Caco-2 (cell line): Measurements from ENCODE around the gene IPO4. TPM values are rescaled to one million over a fixed set of nuclear protein-coding genes. Genes with fewer than 3 reads are reported as not detected.
"Not testable (repeated sequence)": the region's sequence is repeated elsewhere in the genome, so short reads cannot be mapped to it uniquely, and the experiment has no call there.

ENCODE experiments used
- BruUV-seq: library from RNA; stranded (reverse); fragments of 400-500 nt; replicated peaks from 2 replicates; lab custom pipeline; 2021; lab: Mats Ljungman, UMichigan
- CTCF ChIA-PET: fragments of 300-600 bp; sonication (Branson Sonifier 250); formaldehyde crosslinking; loops from one replicate; lab custom pipeline; 2022; ENCODE audit warnings: antibody characterized with exemption; lab: Charles Lee
- POLR2A ChIA-PET: fragments of 300-600 bp; sonication (Branson Sonifier 250); formaldehyde crosslinking; loops from one replicate; lab custom pipeline; 2022; ENCODE audit warnings: antibody characterized with exemption; lab: Charles Lee
- DNase-seq, 2 experiments: peaks; one replicate each; pipeline versions ENCODE4 v3.0.0 to v3.0.0-alpha.2; 2020 to 2022
- H3K27me3 ChIP-seq: replicated peaks from 2 replicates; pipeline ENCODE4 v1.6.0; 2011; ENCODE audit warnings: low read length; ENCODE audit not compliant: control insufficient read depth, insufficient read depth
- H3K36me3 ChIP-seq: 2 replicates; pipeline ENCODE4 v1.5.1; 2011; ENCODE audit warnings: low read length; ENCODE audit not compliant: control insufficient read depth, insufficient read depth
- H3K4me1 ChIP-seq: fragments of 250-450 bp; sonication (Bioruptor Pico); 2 replicates; pipeline ENCODE4 v1.5.1; 2020; ENCODE audit warnings: mild to moderate bottlenecking
- H3K4me3 ChIP-seq: 2 replicates; pipeline ENCODE4 v1.5.1; 2011; ENCODE audit warnings: low read depth, mild to moderate bottlenecking, control low read depth, low read length
- H3K9me3 ChIP-seq: fragments of 250-450 bp; sonication (Bioruptor Pico); 2 replicates; pipeline ENCODE4 v1.5.1; 2020; ENCODE audit warnings: mild to moderate bottlenecking, moderate library complexity
- H3K27ac Mint-ChIP-seq: one replicate; pipeline ENCODE4 v1.8.0; 2022; ENCODE audit warnings: mixed read lengths; ENCODE audit not compliant: unreplicated experiment
- H3K27me3 Mint-ChIP-seq: one replicate; pipeline ENCODE4 v1.8.0; 2022; ENCODE audit warnings: mixed read lengths; ENCODE audit not compliant: insufficient read depth, unreplicated experiment
- H3K36me3 Mint-ChIP-seq: one replicate; pipeline ENCODE4 v1.8.0; 2022; ENCODE audit warnings: mild to moderate bottlenecking, mixed read lengths; ENCODE audit not compliant: insufficient read depth, unreplicated experiment
- H3K4me1 Mint-ChIP-seq: one replicate; pipeline ENCODE4 v1.8.0; 2022; ENCODE audit warnings: low read depth, mixed read lengths; ENCODE audit not compliant: unreplicated experiment
- H3K4me3 Mint-ChIP-seq: one replicate; pipeline ENCODE4 v1.8.0; 2022; ENCODE audit warnings: mild to moderate bottlenecking, moderate library complexity, mixed read lengths; ENCODE audit not compliant: unreplicated experiment
- H3K9me3 Mint-ChIP-seq: one replicate; pipeline ENCODE4 v1.8.0; 2022; ENCODE audit warnings: mixed read lengths; ENCODE audit not compliant: unreplicated experiment
- CTCF ChIP-seq, 2 experiments: fragments of 200-600 bp in 1 of 2; IDR thresholded peaks; 1 replicate in 1 of 2; 2 replicates in 1 of 2; pipeline versions ENCODE4 v1.5.1 to v1.8.0; 2011 to 2022; ENCODE audit warnings: antibody characterized with exemption in 1 of 2, control low read depth in 1 of 2, inconsistent platforms in 1 of 2, low read depth in 1 of 2, low read length in 1 of 2, mild to moderate bottlenecking in 1 of 2, moderate library complexity in 1 of 2; ENCODE audit not compliant: insufficient read depth in 1 of 2, severe bottlenecking in 1 of 2, unreplicated experiment in 1 of 2
- intact Hi-C: fragments of 100-400 bp; cut with micrococcal nuclease; formaldehyde crosslinking; loops from one replicate; pipeline ENCODE4 v1.10.0; 2022; ENCODE audit not compliant: unreplicated experiment
- total RNA-seq: library from RNA; stranded (reverse); gene quantifications from 2 replicates; pipeline ENCODE4 v1.2.3, GENCODE V29; 2022

The IPO4 gene
- total RNA-seq, 1 experiment from 2014 or later, result 85.4 TPM

DNA sequence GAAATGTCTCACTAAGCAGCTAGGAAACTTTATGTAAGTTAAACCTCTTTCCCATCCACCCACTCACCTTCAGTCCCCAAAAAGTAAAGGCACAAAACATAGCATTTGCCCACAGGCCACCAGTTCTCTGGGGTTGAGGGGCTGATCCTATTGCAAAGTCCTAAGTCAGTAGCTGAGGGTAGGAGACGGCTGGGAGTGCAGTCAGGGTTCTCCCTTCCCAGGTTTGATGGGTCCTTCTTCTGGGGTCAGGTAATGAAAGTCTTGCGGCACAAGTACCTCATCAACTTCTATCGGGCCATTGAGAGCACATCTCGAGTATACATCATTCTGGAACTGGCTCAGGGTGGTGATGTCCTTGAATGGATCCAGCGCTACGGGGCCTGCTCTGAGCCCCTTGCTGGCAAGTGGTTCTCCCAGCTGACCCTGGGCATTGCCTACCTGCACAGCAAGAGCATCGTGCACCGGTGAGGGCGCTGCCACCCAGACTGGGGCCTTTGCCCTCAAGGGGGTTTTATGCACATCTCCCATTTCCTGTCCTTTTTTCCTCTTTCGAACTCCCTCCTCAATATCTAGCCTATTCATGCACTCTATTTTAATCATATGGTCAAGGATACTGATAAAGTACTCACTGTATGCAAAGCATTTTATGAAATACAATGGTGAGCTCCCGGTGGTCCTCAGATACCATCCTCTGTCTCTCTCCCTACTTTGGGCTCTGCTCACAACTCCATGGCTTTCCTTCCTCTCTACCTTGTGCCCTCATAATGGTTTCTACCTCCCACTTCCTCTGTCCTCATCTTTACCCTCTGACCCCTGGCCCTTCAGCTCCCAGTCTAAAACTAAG lies 17.9 kb upstream of the IPO4 start:
- peaks cover 52% of the 10 kb centered on the region for H3K36me3 Mint-ChIP-seq
- no peaks in the 10 kb centered on the region for H3K4me1 Mint-ChIP-seq
- CTCF ChIA-PET, result no interaction called here
- intact Hi-C loops, result no loop called here
- no peaks in the 10 kb centered on the region for H3K27me3 ChIP-seq
- peaks cover 6% of the 10 kb centered on the region for H3K9me3 ChIP-seq
- no peak for DNase-seq
- POLR2A ChIA-PET, result no interaction called here
- H3K4me1 ChIP-seq, result no peaks in the 10 kb centered on the region
- peaks cover 4% of the 10 kb centered on the region for H3K36me3 ChIP-seq
- no peak overlapping the region for H3K4me3 ChIP-seq
- no peaks in the 10 kb centered on the region for H3K27me3 Mint-ChIP-seq
- peaks cover 15% of the 10 kb centered on the region for H3K9me3 Mint-ChIP-seq
- H3K4me3 Mint-ChIP-seq, result no peak overlapping the region
- BruUV-seq, result no TSS peak
- no peak for TF ChIP-seq CTCF (IDR thresholded peaks at IDR 0.05; ENCODE audit: insufficient read depth in 1 of 2, low read depth in 1 of 2, low read length in 1 of 2, severe bottlenecking in 1 of 2, unreplicated experiment in 1 of 2)
- H3K27ac Mint-ChIP-seq, result no peak overlapping the region

DNA sequence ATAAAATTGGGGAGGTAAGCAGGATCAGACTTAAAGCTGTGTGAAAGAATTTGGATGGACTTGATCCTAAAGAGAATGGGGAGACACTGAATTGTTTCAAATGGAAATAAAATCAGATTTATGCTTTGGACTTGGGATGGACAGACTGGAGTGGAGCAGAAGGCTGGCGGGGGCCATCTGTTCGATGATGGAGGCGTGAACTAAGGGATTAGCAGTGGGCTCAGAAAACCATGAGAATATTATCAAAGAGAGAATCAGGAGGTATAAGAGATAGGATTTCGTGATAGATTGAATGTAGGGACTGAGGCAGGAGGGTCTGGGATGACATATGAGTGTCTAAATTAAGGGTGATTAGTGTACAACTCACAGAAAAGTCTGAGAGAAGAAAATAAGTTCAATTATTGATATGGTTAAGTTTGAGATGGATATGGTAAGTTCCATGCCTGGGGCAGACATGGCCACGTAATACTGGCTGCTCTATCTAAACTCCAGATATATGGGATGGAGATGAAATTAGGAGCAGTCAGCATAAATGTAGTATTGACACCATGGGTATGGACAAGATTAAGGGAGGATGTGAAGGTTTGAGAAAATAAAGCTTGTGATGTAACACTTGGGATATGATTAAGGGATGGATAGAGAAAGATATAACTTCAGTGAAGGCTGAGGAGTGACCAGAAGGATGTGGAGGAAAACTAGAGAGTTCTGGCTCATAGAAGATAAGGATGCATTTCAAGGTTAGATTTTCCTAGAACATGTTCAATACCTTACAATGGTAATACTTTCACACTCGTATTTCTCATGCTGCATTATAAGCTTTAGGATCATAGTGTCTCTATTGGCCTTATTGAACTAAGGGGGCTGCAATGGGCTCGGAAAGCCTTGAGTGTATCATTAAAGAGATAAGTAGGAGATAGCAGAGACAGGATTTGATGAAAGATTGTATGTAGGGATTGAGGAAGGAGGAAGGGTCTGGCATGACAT lies 15.8 kb upstream of the IPO4 start:
- no peak overlapping the region for H3K4me3 ChIP-seq
- peaks cover 3% of the 10 kb centered on the region for H3K36me3 ChIP-seq
- DNase-seq, result no peak
- ChIA-PET POLR2A (no interaction called here), CTCF (interaction anchor here (0.7 kb wide), 1 partner anchor 272 kb away, joined by 4 read pairs; no protein-coding TSS in a partner anchor)
- no peaks in the 10 kb centered on the region for H3K4me1 ChIP-seq
- peaks cover 6% of the 10 kb centered on the region for H3K9me3 ChIP-seq
- intact Hi-C loops, result no loop called here
- Mint-ChIP-seq H3K36me3 (peaks cover 60% of the 10 kb centered on the region), H3K27ac (no peak overlapping the region), H3K4me3 (no peak overlapping the region), H3K9me3 (peaks cover 21% of the 10 kb centered on the region), H3K4me1 (no peaks in the 10 kb centered on the region), H3K27me3 (no peaks in the 10 kb centered on the region)
- no peak for TF ChIP-seq CTCF (IDR thresholded peaks at IDR 0.05; ENCODE audit: insufficient read depth in 1 of 2, low read depth in 1 of 2, low read length in 1 of 2, severe bottlenecking in 1 of 2, unreplicated experiment in 1 of 2)
- no TSS peak for BruUV-seq
- no peaks in the 10 kb centered on the region for H3K27me3 ChIP-seq

DNA sequence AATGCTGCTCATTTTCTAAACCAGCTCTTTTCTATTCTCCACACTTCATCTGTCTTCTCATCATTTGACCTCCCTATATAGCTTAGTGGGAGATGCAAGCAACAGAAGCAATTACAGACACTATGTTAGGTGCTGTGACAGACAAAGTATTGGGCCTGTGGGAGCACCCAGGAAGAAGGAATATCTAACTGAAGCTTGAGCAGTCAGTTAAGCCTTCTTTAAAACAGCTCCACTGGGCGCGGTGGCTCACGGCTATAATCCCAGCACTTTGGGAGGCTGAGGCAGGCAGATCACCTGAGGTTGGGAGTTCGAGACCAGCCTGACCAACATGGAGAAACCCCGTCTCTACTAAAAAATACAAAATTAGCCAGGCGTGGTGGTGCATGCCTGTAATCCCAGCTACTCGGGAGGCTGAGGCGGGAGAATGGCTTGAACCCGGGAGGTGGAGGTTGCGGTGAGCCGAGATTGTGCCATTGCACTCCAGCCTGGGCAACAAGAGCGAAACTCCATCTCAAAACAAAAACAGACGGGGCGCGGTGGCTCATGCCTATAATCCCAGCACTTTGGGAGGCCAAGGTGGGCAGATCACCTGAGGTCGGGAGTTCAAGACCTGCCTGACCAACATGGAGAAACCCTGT lies 14.8 kb upstream of the IPO4 start:
- CTCF ChIA-PET, BruUV-seq, DNase-seq, intact Hi-C loops, H3K4me1 ChIP-seq, H3K9me3 ChIP-seq, H3K27me3 Mint-ChIP-seq, H3K4me3 Mint-ChIP-seq, H3K27me3 ChIP-seq, H3K36me3 ChIP-seq, H3K4me1 Mint-ChIP-seq, POLR2A ChIA-PET, H3K27ac Mint-ChIP-seq, H3K4me3 ChIP-seq: not testable (repeated sequence)
- Mint-ChIP-seq H3K36me3 (peaks cover 70% of the 10 kb centered on the region), H3K9me3 (peaks cover 21% of the 10 kb centered on the region)

DNA sequence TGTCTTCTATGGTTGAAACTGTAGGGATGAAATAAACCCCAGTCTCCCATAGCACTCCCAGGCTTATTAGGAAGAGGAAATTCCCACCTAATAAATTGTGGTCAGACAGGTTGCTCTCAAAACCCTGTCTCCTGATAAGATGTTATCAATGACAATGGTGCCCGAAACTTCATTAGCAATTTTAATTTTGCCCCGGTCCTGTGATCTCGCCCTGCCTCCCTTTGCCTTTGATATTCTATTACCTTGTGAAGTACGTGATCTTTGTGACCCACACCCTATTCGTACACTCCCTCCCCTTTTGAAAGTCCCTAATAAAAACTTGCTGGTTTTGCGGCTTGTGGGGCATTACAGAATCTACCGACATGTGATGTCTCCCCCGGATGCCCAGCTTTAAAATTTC lies 13.9 kb upstream of the IPO4 start:
- H3K4me1 ChIP-seq, DNase-seq, H3K9me3 ChIP-seq, CTCF ChIA-PET, H3K4me3 ChIP-seq, BruUV-seq, H3K36me3 ChIP-seq, POLR2A ChIA-PET, H3K27me3 Mint-ChIP-seq, intact Hi-C loops, H3K27me3 ChIP-seq, H3K27ac Mint-ChIP-seq, H3K4me3 Mint-ChIP-seq: not testable (repeated sequence)
- Mint-ChIP-seq H3K4me1 (peaks cover 11% of the 10 kb centered on the region), H3K9me3 (peaks cover 21% of the 10 kb centered on the region), H3K36me3 (peaks cover 62% of the 10 kb centered on the region)
